Measurements from ENCODE around the gene CTAG1A. TPM values are rescaled to one million over a fixed set of nuclear protein-coding genes. Genes with fewer than 3 reads are reported as not detected.
"Not testable (repeated sequence)": the region's sequence is repeated elsewhere in the genome, so short reads cannot be mapped to it uniquely, and the experiment has no call there.

CTAG1A gene
- total and polyA plus RNA-seq, 8 donors: not detected

DNA sequence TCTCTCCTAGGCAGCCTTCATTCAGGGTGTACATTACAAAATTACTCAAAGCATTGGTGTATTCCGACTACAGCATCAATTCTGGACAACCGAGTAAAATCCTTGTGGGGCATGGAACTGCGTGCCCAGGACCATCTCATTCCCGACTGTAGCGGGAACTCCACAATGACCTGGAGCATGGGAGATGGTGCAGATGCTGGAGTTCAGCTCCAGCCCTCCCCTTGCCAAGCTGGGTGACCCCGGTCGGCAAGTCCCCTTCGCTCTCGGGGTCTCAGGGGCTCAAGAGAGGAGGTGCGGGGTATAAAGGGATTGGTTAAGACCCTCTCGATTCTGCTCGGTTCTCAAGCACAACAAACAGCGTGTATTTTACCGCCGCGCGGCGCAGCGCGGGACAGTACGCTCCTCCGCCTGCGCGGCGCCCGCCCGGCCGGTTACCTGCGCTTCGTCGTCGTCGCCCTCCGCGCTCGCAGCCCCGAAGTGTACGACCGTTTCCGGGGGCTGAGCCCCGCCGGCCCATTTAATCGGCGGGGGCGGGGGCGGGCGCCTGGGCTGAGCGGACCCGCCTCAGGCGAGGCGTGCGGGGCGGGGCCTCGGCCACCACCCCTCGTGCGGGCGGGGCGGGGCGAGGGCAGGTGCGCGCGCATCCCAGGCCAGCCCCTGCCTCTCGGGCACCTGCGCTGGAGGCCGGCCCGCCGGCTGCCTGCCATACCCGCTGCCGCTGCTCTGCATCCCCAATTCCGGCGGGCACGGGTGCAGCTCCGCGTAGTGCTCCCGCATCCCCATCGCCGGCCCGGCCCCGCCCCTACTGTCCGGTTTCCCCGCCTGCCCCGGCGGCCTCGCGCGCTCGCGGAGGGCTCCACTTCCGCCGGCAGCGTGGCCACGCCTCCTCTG lies 38.3 kb upstream of the CTAG1A start, which contains the start of gene G6PD:
Gene G6PD, minus strand, starts transcription at position 493 of the 891 bp plus-strand sequence. CDS start 691 bp downstream, outside the sequence.
- Histone ChIP-seq H3K4me1 (peaks cover 17 to 77% (median 48%) of the 10 kb centered on the region in 4 donors), H3K36me3 (peaks cover 0 to 3% (median under 1%) of the 10 kb centered on the region in 4 donors), H3K27ac (peak within 1 kb of the TSS; percentile 86 to 94 (median 91)), H3K4me3 (peak within 1 kb of the TSS; percentile 57 to 65 (median 64)), H3K9me3 (peaks cover 0 to 13% (median 0%) of the 10 kb centered on the region in 4 donors), H3K27me3 (no peaks in the 10 kb centered on the region)
- WGBS, 5 donors: 0 to 60% (median 4%) methylated on average over 2 to 78 of the region's 92 CpGs
- TF ChIP-seq POLR2A (IDR thresholded peaks at IDR 0.05) (no peak), POLR2AphosphoS5 (IDR thresholded peaks at IDR 0.05) (peak in 2 of 3 donors; percentile 5 to 41)
- intact Hi-C loops (cut with DNase I; ENCODE audit: low total_unique reads): no loop called here
- peak; percentile 80 to 92 for DNase-seq

DNA sequence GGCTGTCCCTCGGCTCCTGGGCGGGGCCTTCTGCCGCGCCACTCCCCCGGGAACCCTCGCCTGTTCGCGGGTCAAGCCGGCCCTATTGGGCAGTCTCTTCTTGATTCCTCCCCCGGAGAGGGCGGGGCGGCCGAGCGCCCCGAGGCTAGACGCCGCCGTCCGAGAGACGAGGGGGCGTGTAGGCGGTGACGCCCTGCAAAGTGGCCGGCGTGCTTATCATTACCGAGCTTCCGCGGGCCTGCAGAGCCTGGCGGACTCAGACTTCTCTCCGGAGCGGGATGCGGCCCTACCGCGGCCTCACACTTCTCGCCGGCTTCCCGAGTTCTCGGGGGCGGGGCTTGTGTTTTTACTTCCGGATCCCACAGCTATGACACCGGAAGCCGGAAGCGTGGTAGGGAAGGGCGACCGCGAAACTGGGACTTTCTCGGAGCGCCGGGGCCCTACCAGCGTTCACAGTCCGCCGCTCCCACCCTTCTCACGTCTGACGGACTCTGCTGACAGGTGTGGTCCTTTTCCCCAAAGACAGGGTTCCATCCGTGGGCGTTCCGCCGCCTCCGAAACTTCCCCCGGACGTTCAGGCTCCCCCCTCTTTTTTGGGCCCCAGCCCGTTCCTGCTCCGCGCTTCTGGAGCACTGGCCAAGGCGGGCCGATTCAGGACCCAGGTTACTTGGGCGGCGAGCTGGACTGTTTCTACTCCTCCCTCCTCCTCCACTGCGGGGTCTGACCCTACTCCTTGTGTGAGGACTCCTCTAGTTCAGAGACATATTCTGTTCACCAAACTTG lies 37.5 kb upstream of the CTAG1A start, which contains the start of gene IKBKG:
Gene IKBKG, plus strand, starts transcription at position 376 of the 783 bp plus-strand sequence. CDS start 4,383 bp downstream, outside the sequence.
- peak within 1 kb of the TSS; percentile 57 to 65 (median 64) for H3K4me3 ChIP-seq
- DNase-seq: peak; percentile 89 to 96
- no peaks in the 10 kb centered on the region for H3K27me3 ChIP-seq
- TF ChIP-seq, protein P1, sequence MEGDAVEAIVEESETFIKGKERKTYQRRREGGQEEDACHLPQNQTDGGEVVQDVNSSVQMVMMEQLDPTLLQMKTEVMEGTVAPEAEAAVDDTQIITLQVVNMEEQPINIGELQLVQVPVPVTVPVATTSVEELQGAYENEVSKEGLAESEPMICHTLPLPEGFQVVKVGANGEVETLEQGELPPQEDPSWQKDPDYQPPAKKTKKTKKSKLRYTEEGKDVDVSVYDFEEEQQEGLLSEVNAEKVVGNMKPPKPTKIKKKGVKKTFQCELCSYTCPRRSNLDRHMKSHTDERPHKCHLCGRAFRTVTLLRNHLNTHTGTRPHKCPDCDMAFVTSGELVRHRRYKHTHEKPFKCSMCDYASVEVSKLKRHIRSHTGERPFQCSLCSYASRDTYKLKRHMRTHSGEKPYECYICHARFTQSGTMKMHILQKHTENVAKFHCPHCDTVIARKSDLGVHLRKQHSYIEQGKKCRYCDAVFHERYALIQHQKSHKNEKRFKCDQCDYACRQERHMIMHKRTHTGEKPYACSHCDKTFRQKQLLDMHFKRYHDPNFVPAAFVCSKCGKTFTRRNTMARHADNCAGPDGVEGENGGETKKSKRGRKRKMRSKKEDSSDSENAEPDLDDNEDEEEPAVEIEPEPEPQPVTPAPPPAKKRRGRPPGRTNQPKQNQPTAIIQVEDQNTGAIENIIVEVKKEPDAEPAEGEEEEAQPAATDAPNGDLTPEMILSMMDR (IDR thresholded peaks at IDR 0.05): no peak
- TF ChIP-seq POLR2A (IDR thresholded peaks at IDR 0.05) (no peak), POLR2AphosphoS5 (IDR thresholded peaks at IDR 0.05) (peak in 2 of 3 donors; percentile 28 to 63), EP300 (IDR thresholded peaks at IDR 0.05) (no peak)
- H3K9me3 ChIP-seq: peaks cover 0 to 13% (median 0%) of the 10 kb centered on the region in 4 donors
- WGBS, 5 donors: 1 to 49% (median 4%) methylated on average over 41 to 68 of the region's 69 CpGs
- peak within 1 kb of the TSS; percentile 86 to 94 (median 91) for H3K27ac ChIP-seq
- H3K4me1 ChIP-seq: peaks cover 11 to 75% (median 44%) of the 10 kb centered on the region in 4 donors
- intact Hi-C loops (cut with DNase I; ENCODE audit: low total_unique reads): no loop called here
- peaks cover 0 to 8% (median 3%) of the 10 kb centered on the region in 4 donors for H3K36me3 ChIP-seq

DNA sequence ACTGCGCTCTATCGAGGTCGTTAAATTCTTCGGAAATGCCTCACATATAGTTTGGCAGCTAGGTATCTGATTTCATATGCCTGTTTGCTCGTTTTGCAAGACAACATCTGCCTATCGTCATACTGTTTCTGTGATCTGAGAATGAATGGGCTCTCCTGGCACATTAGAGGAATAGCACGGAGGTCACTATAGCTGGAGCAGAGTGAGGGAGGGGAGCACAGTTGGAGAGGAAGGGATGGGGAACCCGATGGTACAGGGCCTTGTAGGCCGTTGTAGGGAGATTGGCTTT lies 37.0 kb upstream of the CTAG1A start:
- peak overlapping the region; percentile 57 to 65 (median 64) for H3K4me3 ChIP-seq
- TF ChIP-seq EP300 (IDR thresholded peaks at IDR 0.05): no peak
- TF ChIP-seq POLR2A (IDR thresholded peaks at IDR 0.05): no peak
- TF ChIP-seq, protein P1 (IDR thresholded peaks at IDR 0.05): no peak
- no peak for TF ChIP-seq POLR2AphosphoS5 (IDR thresholded peaks at IDR 0.05)
- DNase-seq: no peak
- intact Hi-C loops (cut with DNase I; ENCODE audit: low total_unique reads): no loop called here
- H3K27me3 ChIP-seq: no peaks in the 10 kb centered on the region
- H3K36me3 ChIP-seq: peaks cover 0 to 13% (median 6%) of the 10 kb centered on the region in 4 donors
- peaks cover 0 to 13% (median 0%) of the 10 kb centered on the region in 4 donors for H3K9me3 ChIP-seq
- H3K27ac ChIP-seq: peak overlapping the region in 4 of 5 donors; percentile 86 to 94 (median 90)
- WGBS, 5 donors: 0 to 47% (median 6%) methylated on average over 9 of the region's 9 CpGs
- peaks cover 6 to 70% (median 41%) of the 10 kb centered on the region in 4 donors for H3K4me1 ChIP-seq

DNA sequence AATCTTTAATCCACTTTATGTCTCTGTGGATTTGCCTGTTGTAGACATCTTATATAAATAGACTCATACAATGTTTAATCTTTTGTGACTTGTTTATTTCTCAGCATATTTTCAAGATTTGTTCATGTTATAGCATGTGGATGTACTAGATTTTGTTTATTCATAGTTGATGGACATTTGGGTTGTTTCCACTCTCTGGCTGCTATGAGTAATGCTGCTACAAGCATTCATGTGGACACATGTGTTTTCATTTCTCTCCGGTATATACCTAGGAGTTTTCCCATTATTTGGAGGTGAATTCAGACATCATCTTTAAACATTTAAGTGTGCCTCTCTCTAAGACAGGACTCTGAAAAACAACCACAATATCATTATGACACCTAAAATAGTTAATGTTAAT lies 35.2 kb upstream of the CTAG1A start:
- Histone ChIP-seq H3K4me3 (no peak overlapping the region), H3K36me3 (peaks cover 0 to 31% (median 21%) of the 10 kb centered on the region in 4 donors), H3K9me3 (peaks cover 0 to 13% (median 0%) of the 10 kb centered on the region in 4 donors), H3K27ac (no peak overlapping the region), H3K4me1 (peaks cover 6 to 52% (median 34%) of the 10 kb centered on the region in 4 donors), H3K27me3 (no peaks in the 10 kb centered on the region)
- TF ChIP-seq POLR2AphosphoS5 (IDR thresholded peaks at IDR 0.05) (no peak), EP300 (IDR thresholded peaks at IDR 0.05) (no peak), POLR2A (IDR thresholded peaks at IDR 0.05) (no peak)
- TF ChIP-seq, protein P1 (IDR thresholded peaks at IDR 0.05): no peak
- WGBS, 5 donors: 62 to 84% (median 64%) methylated on average over 1 of the region's 1 CpG
- DNase-seq: no peak
- intact Hi-C loops (cut with DNase I; ENCODE audit: low total_unique reads): no loop called here

DNA sequence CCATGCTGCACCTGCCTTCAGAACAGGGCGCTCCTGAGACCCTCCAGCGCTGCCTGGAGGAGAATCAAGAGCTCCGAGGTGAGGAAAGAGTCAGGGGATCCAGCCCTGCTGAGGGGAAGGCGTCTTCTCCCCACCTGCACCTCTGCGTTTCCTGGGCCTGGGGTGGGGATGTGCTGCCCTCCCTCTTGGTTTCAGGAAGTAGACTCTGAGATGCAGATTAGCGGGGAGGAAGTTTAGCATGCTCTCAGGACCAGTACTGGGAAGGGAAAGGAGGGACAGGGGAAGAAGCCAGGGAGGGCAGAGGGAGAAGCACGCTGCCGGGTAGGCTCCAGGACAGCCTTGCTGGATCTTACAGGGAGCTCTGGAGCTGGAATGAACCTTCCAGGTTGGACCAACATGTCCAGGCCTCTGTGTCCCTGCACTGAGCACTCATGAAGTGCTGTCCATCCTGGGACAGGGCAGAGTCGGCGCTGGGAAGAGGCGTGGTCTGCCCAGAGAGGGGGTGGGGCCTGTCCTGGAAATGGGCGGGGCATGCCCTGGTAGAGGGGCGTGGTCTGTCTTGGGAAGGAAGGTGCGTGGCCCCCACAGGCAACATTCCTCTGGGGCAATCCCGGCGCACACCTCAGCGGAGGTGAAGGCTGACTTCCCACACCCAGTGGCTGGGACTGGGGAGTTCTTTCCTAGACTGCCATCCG lies 32.7 kb upstream of the CTAG1A start:
- Histone ChIP-seq H3K36me3 (peaks cover 0 to 38% (median 30%) of the 10 kb centered on the region in 4 donors), H3K4me1 (peaks cover 6 to 36% (median 23%) of the 10 kb centered on the region in 4 donors)
- H3K27ac ChIP-seq; H3K4me3 ChIP-seq; DNase-seq; H3K27me3 ChIP-seq; H3K9me3 ChIP-seq; intact Hi-C loops (cut with DNase I; ENCODE audit: low total_unique reads): not testable (repeated sequence)
- 85 to 98% (median 86%) methylated on average over 6 to 10 of the region's 18 CpGs for WGBS, 5 donors

DNA sequence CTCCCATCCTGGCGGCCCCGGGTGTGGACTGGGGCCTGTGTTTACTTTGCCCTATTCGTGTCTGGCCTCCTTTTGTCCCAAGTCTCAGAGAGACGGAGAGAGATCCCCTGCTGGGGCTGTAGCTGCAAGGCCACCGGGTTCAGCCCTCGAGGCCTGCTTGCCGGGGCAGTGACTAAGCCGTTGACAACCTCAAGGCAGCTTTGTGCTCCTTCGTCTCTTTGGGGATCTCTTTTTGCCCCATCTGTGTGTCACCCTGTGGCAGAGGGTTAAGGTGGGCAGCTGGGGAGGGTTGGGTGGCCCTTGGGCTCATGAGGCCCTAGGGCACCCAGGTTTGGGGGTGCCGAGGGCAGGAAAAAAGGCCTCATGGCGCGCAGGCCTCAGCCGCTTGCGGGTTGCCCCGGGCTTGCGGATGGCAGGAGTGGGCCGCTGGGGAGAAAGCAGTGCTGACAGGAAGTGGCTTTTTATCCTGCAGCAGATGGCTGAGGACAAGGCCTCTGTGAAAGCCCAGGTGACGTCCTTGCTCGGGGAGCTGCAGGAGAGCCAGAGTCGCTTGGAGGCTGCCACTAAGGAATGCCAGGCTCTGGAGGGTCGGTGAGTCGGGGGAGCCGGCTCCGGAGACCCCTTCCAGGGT lies 26.8 kb upstream of the CTAG1A start:
- H3K4me1 ChIP-seq; H3K27ac ChIP-seq; intact Hi-C loops (cut with DNase I; ENCODE audit: low total_unique reads); H3K27me3 ChIP-seq; H3K4me3 ChIP-seq; H3K9me3 ChIP-seq; DNase-seq: not testable (repeated sequence)
- peaks cover 0 to 26% (median 21%) of the 10 kb centered on the region in 4 donors for H3K36me3 ChIP-seq
- 77 to 93% (median 78%) methylated on average over 4 to 5 of the region's 24 CpGs; no CpG with 5 or more reads in 2 of the 5 donors for WGBS, 5 donors
